ENCODE results near the gene UBE2V1. TPM values are rescaled to one million over a fixed set of nuclear protein-coding genes. Genes with fewer than 3 reads are reported as not detected.

The UBE2V1 gene
- total and polyA plus RNA-seq, 2 donors (not counting 3 experiments of a cell fraction or from before 2014, with no cell fraction given) = 145 to 156 TPM

- TF ChIP-seq GATA2 (IDR thresholded peaks at IDR 0.05; ENCODE audit: insufficient read depth, insufficient read length, low read depth, low read length) (no peak), MAX (IDR thresholded peaks at IDR 0.05; ENCODE audit: insufficient read depth, insufficient read length) (no peak), MYC (IDR thresholded peaks at IDR 0.05; ENCODE audit: low read depth, low read length) (no peak), EZH2 (IDR thresholded peaks at IDR 0.05; ENCODE audit: borderline replicate concordance, low read depth, low read length, severe bottlenecking) (no peak), CTCF (IDR thresholded peaks at IDR 0.05; ENCODE audit: extremely low read depth in 1 of 2, insufficient read depth in 1 of 2, low read depth in 1 of 2, low read length in 2 of 2) (no peak), POLR2A (IDR thresholded peaks at IDR 0.05; ENCODE audit: low read depth, low read length) (no peak), JUN (IDR thresholded peaks at IDR 0.05; ENCODE audit: borderline replicate concordance, insufficient read depth, insufficient read length, low read depth) (no peak), FOS (IDR thresholded peaks at IDR 0.05; ENCODE audit: borderline replicate concordance, insufficient read depth, low read length) (no peak), POLR2AphosphoS5 (IDR thresholded peaks at IDR 0.05; ENCODE audit: insufficient read depth, low read depth, low read length) (no peak)
- no TSS peak for BruUV-seq (replicated peaks)
- Histone ChIP-seq H3K36me3 (ENCODE audit: control insufficient read depth in 2 of 2, extremely low read depth in 1 of 2, insufficient read depth in 2 of 2, low read length in 2 of 2) (no peaks in the 10 kb centered on the region), H4K20me1 (replicated peaks; ENCODE audit: control insufficient read depth, extremely low read depth, insufficient read depth, low read length) (peaks cover 4% of the 10 kb centered on the region), H2AFZ (ENCODE audit: low read depth, low read length) (no peak overlapping the region), H3K27me3 (ENCODE audit: control insufficient read depth in 2 of 2, insufficient read depth in 2 of 2, low read length in 2 of 2) (no peaks in the 10 kb centered on the region), H3K4me1 (ENCODE audit: control insufficient read depth, extremely low read depth, insufficient read depth, low read length) (peaks cover 65% of the 10 kb centered on the region), H3K9me3 (replicated peaks; ENCODE audit: control insufficient read depth, insufficient read depth, low read length) (no peaks in the 10 kb centered on the region), H3K27ac (ENCODE audit: insufficient read depth, low read depth, low read length) (peak overlapping the region; percentile 57), H3K4me3 (replicated peaks in 1 of 3; ENCODE audit: insufficient read depth in 1 of 3, low read depth in 1 of 3, low read length in 3 of 3) (no peak overlapping the region), H3K79me2 (ENCODE audit: control insufficient read depth, insufficient read depth, low read length) (peaks cover 96% of the 10 kb centered on the region), H3K9ac (replicated peaks; ENCODE audit: extremely low read depth, insufficient read depth, low read length) (no peak overlapping the region), H3K4me2 (ENCODE audit: insufficient read depth, low read length) (peak overlapping the region; percentile 6), H3K9me1 (replicated peaks; ENCODE audit: control insufficient read depth, extremely low read depth, insufficient read depth, low read length) (peaks cover 2% of the 10 kb centered on the region)
- DNase-seq (ENCODE audit: low read depth, low spot score) (no peak), FAIRE-seq (no peak)
- dilution Hi-C loops (cut with MboI; ENCODE audit: extremely low pct_ligation_motif_present, low sequenced_read_pairs) (no loop called here), intact Hi-C loops (cut with micrococcal nuclease) (no loop called here)
- CTCF ChIA-PET = interaction anchor here (1.1 to 2.6 kb wide), 3 partner anchors 23 to 129 kb away, joined by 3 to 14 read pairs (median 9); no protein-coding TSS in a partner anchor
- POLR2A ChIA-PET = no interaction called here
These were observed 5.1 kb downstream of the UBE2V1 start for GRCh38 chr20:50107796-50108331.

Data from endothelial cell of umbilical vein (primary cell).